Measurements from ENCODE around the gene CYP19A1.

The CYP19A1 gene

GRCh38 chr15:51356983-51357382 is 18.6 kb upstream of the CYP19A1 start:
- DNase-seq: no peak

- DNase-seq: no peak
Measured at GRCh38 chr15:51356147-51356546, 17.8 kb upstream of the CYP19A1 start.

- no peak for DNase-seq
Measured at GRCh38 chr15:51355096-51355495, 16.7 kb upstream of the CYP19A1 start.

GRCh38 chr15:51353976-51354375 is 15.6 kb upstream of the CYP19A1 start:
- DNase-seq: no peak

- DNase-seq: no peak
Measured at GRCh38 chr15:51350723-51351122, 12.3 kb upstream of the CYP19A1 start.

GRCh38 chr15:51349156-51349844 is 10.9 kb upstream of the CYP19A1 start:
- no peak for DNase-seq

- no peak for DNase-seq
Measured at GRCh38 chr15:51348688-51349087, 10.3 kb upstream of the CYP19A1 start.

- no peak for DNase-seq
Measured at GRCh38 chr15:51346136-51346535, 7.7 kb upstream of the CYP19A1 start.

- no peak for DNase-seq
Measured at GRCh38 chr15:51343466-51343865, 5.1 kb upstream of the CYP19A1 start.

GRCh38 chr15:51342227-51342999 is 4.0 kb upstream of the CYP19A1 start:
- no peak for DNase-seq

- no peak for DNase-seq
Measured at GRCh38 chr15:51341366-51342226, 3.2 kb upstream of the CYP19A1 start, which contains the start of gene GLDN. TSS of gene GLDN (plus strand) at chr15:51341655. CDS start at chr15:51341685, 30 bp downstream.

GRCh38 chr15:51335538-51336410 is 2.6 kb downstream of the CYP19A1 start:
- peak in 1 of 2 donors; percentile 7 for DNase-seq

- DNase-seq: no peak
Measured at GRCh38 chr15:51335087-51335486, 3.3 kb downstream of the CYP19A1 start.

GRCh38 chr15:51334011-51334451 is 4.4 kb downstream of the CYP19A1 start:
- DNase-seq: peak in 1 of 2 donors; percentile 3

GRCh38 chr15:51333571-51333970 is 4.8 kb downstream of the CYP19A1 start:
- DNase-seq: no peak

GRCh38 chr15:51332206-51333147 is 5.9 kb downstream of the CYP19A1 start:
- no peak for DNase-seq

GRCh38 chr15:51331141-51331540 is 7.3 kb downstream of the CYP19A1 start:
- no peak for DNase-seq

- DNase-seq: no peak
Measured at GRCh38 chr15:51328926-51329325, 9.5 kb downstream of the CYP19A1 start.

GRCh38 chr15:51327081-51327480 is 11.3 kb downstream of the CYP19A1 start:
- no peak for DNase-seq

- DNase-seq: no peak
Measured at GRCh38 chr15:51325167-51325566, 13.2 kb downstream of the CYP19A1 start.

GRCh38 chr15:51323749-51324148 is 14.6 kb downstream of the CYP19A1 start:
- DNase-seq: no peak
